ENCODE measurements around the gene EXOC6B.

DNA sequence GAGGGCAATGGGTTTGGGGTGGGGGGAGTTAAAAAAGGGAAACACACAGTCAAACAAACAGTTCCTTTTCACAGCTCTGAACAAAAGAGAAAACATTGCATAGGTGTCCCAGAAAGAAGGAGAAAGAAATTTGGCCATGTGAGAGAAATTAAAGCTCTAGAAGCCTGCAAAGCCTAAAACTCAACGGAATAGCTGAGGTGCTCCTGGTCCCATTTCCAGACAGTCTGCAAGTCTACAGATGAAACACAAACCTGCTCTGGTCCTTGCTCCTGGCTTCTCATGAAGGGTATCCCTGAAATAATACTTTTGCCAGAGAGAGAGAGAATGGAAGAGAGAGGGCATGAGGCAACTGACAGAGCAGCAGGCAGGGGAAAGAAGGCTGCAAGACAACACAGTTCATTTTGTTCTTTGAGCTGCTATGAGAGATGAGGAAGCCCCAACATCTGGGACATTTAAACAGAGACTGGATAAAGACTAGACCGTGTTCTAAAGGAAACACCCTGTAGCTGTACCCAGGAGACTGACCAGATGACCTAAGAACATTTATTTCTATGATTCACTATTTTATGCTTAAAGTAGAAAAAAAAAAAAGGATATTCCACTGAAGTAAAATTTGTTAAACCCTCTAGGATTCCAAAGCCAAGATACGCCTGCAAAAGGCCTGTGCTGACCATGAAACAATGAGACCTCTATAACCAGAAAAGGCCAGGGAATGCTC is 620.9 kb downstream of the EXOC6B start:
- TF ChIP-seq CEBPB (IDR thresholded peaks at IDR 0.05) (no peak), EGR1 (IDR thresholded peaks at IDR 0.05) (no peak)
